ENCODE data around the gene ESYT1.

- TF ChIP-seq EZH2phosphoT487 (IDR thresholded peaks at IDR 0.05; ENCODE audit: insufficient read depth, low read depth) (no peak), EZH2 (IDR thresholded peaks at IDR 0.05; ENCODE audit: insufficient read depth, poor library complexity, severe bottlenecking) (no peak)
These were observed 45.7 kb upstream of the ESYT1 start for GRCh38 chr12:56082382-56082781.
